Vagina (tissue), 2 donors: ENCODE measurements around the gene ZNF586. TPM values are rescaled to one million over a fixed set of nuclear protein-coding genes. Genes with fewer than 3 reads are reported as not detected.

Source experiments
- DNase-seq, 2 donors: peaks; one replicate each; pipeline ENCODE4 v3.0.0-alpha.2; 2017; ENCODE audit errors: extremely low spot score in 2 of 2
- H3K27ac ChIP-seq: fragments of 200-600 bp; sonication (generic); one replicate; pipeline ENCODE4 v1.5.1; 2019
- H3K27me3 ChIP-seq: fragments of 200-600 bp; sonication (generic); one replicate; pipeline ENCODE4 v1.5.1; 2019
- H3K36me3 ChIP-seq, 2 donors: fragments of 200-600 bp; sonication (generic); one replicate each; pipeline ENCODE4 v1.5.1; 2017 to 2019
- H3K4me1 ChIP-seq: fragments of 200-600 bp; sonication (generic); one replicate; pipeline ENCODE4 v1.5.1; 2019
- H3K4me3 ChIP-seq, 2 donors: fragments of 200-600 bp; sonication (generic); 1 replicate in 1 of 2; 2 replicates in 1 of 2; pipeline ENCODE4 v1.5.1; 2016 to 2019
- H3K9me3 ChIP-seq: fragments of 200-600 bp; sonication (generic); one replicate; pipeline ENCODE4 v1.5.1; 2019
- POLR2A ChIP-seq, 2 donors: fragments of 450-650 bp; IDR thresholded peaks; one replicate each; pipeline ENCODE4 v1.6.1; 2017; ENCODE audit warnings: antibody characterized with exemption in 2 of 2, mild to moderate bottlenecking in 2 of 2, moderate library complexity in 2 of 2
- POLR2AphosphoS5 ChIP-seq, 2 donors: sonication (generic); formaldehyde crosslinking; IDR thresholded peaks; one replicate each; pipeline ENCODE4 v1.9.0; 2017; ENCODE audit warnings: antibody characterized with exemption in 2 of 2, mild to moderate bottlenecking in 2 of 2, low read depth in 1 of 2; ENCODE audit not compliant: insufficient read depth in 1 of 2
- intact Hi-C: fragments of 100-400 bp; cut with DNase I; formaldehyde crosslinking; loops from one replicate; pipeline ENCODE4 v1.15.1; 2023
- total RNA-seq: library from RNA; depleted of rRNA; stranded (reverse); fragments of >200 nt; gene quantifications from one replicate; pipeline ENCODE4 v1.2.3, GENCODE V29; 2016
- TF ChIP-seq, protein P1 (sequence below), 3 experiments: fragments of 450-650 bp in 2 of 3; fragments of 200-600 bp in 1 of 3; sonication (generic) in 1 of 3; IDR thresholded peaks; one replicate each; pipeline ENCODE4 v1.5.1; 2017 to 2019; ENCODE audit warnings: antibody characterized with exemption in 3 of 3, mild to moderate bottlenecking in 2 of 3, moderate library complexity in 2 of 3

Gene ZNF586
- total RNA-seq, 1 donor from 2014 or later: 24.3 TPM

DNA sequence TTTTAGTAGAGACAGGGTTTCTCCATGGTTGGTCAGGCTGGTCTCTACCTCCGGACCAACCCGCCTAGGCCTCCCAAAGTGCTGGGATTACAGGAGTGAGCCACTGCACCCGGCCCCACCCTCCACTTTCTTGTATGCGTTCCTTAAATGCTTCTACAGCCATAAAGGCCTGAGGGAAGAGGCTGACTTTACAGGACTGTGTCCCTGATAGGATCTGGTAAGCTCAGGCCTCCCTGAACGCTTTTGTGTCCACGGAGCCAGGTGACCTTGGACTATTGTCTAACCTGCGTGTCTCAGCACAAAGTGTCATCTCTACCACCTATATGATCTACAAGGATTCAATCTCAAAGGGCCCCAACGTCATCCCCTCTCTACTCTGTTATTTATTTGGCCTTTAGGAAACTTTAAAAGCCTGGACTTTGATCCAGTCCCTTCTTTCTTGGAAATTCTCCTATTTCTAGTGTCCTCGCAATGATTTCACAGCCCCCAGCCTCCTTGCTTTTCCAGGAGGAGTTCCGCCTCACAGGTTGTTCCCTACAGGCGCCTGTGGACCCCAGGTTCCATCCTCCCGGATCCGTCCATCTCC, 44.5 kb downstream of the ZNF586 start:
- intact Hi-C loops: no loop called here
- Histone ChIP-seq H3K4me1 (peaks cover 36% of the 10 kb centered on the region), H3K9me3 (no peaks in the 10 kb centered on the region), H3K36me3 (peaks cover 0 to 3% of the 10 kb centered on the region in 2 donors), H3K4me3 (peak overlapping the region; percentile 77 to 84), H3K27ac (peak overlapping the region; percentile 75), H3K27me3 (no peaks in the 10 kb centered on the region)
- TF ChIP-seq, protein P1, sequence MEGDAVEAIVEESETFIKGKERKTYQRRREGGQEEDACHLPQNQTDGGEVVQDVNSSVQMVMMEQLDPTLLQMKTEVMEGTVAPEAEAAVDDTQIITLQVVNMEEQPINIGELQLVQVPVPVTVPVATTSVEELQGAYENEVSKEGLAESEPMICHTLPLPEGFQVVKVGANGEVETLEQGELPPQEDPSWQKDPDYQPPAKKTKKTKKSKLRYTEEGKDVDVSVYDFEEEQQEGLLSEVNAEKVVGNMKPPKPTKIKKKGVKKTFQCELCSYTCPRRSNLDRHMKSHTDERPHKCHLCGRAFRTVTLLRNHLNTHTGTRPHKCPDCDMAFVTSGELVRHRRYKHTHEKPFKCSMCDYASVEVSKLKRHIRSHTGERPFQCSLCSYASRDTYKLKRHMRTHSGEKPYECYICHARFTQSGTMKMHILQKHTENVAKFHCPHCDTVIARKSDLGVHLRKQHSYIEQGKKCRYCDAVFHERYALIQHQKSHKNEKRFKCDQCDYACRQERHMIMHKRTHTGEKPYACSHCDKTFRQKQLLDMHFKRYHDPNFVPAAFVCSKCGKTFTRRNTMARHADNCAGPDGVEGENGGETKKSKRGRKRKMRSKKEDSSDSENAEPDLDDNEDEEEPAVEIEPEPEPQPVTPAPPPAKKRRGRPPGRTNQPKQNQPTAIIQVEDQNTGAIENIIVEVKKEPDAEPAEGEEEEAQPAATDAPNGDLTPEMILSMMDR (IDR thresholded peaks at IDR 0.05): no peak
- TF ChIP-seq POLR2AphosphoS5 (IDR thresholded peaks at IDR 0.05; ENCODE audit: insufficient read depth in 1 of 2, low read depth in 1 of 2) (no peak), POLR2A (IDR thresholded peaks at IDR 0.05) (no peak)
- DNase-seq: no peak

DNA sequence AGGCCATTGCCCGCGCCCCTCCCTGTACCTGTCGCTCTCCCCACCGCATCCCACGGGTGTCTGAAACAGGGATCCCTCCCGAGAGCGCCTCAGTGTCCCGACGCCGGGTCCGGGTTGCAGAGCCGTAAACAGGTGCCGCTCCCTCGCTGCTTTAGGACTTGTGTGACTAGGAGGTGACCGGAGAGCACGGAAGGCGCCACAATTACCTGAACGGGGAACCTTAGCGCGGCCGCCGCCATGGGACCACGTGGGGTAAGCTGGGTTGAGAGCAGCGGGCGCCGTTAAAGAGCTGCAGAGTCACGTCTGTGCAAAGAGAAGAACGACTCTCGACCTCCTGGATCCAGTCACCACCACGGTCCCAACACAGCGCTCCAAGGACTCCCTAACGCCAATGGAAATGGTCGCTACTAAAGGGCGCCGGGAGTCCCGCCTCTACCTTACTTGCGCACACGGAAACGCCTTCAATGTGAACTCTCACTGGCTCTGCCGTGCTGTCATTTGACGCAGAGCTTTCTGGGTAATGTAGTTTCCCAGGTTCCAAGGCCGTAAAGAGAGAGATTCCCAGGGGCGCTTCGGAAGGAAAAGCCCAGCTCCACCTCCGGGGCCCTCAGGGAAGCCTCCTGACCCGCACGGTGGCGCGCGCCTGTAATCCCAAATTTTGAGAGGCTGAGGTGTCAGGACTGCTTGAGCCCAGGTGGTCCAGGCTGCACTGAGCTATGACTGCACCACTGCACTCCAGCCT, 45.2 kb downstream of the ZNF586 start, which contains the start of gene ZNF552:
Gene ZNF552, minus strand, starts transcription at position 409 of the 742 bp plus-strand sequence. Its CDS starts 170 bp downstream, at position 239.
- H3K36me3 ChIP-seq: no peaks in the 10 kb centered on the region
- peaks cover 36% of the 10 kb centered on the region for H3K4me1 ChIP-seq
- H3K4me3 ChIP-seq: peak within 1 kb of the TSS; percentile 77 to 84
- H3K27me3 ChIP-seq: no peaks in the 10 kb centered on the region
- DNase-seq: peak in 1 of 2 donors; percentile 89
- no peaks in the 10 kb centered on the region for H3K9me3 ChIP-seq
- peak within 1 kb of the TSS; percentile 75 for H3K27ac ChIP-seq
- TF ChIP-seq POLR2AphosphoS5 (IDR thresholded peaks at IDR 0.05; ENCODE audit: insufficient read depth in 1 of 2, low read depth in 1 of 2) (peak; percentile 81 to 96), POLR2A (IDR thresholded peaks at IDR 0.05) (peak in 1 of 2 donors; percentile 22)
- TF ChIP-seq, protein P1 (IDR thresholded peaks at IDR 0.05): no peak
- intact Hi-C loops: no loop called here

DNA sequence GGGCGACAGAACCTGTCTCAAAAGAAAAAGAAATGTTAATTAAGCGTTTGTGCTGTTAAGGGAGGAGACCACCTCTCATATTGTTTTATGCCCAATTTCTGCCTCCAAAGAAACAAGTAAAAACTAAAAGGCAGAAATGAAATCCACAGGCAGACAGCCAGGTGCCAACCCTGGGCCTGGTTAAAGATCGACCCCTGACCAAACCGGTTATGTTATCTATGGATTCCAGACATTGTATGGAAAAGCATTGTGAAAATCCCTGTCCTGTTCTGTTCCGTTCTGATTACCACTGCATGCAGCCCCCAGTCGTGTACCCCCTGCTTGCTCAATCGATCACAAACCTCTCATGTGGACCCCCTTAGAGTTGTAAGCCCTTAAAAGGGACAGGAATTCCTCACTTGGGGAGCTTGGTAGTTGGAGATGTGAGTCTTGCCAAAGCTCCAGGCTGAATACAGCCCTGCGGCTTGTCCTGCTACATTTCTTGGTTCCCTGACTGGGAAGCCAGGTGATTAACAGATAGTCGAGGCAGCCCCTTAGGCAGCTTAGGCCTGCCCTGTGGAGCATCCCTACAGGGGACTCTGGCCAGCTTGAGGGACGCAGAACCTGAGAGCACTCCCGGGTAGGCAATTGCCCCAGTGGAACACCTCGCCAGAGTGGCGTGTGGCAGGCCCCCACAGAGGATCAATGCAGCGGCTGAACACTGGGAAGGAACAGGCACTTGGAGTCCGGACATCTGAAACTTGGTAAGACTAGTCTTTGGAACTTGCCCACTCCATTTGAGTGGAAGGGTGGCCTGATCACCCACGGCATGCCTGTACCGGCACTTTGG, 46.0 kb downstream of the ZNF586 start:
- peak overlapping the region; percentile 77 to 84 for H3K4me3 ChIP-seq
- no peaks in the 10 kb centered on the region for H3K9me3 ChIP-seq
- no peaks in the 10 kb centered on the region for H3K27me3 ChIP-seq
- TF ChIP-seq, protein P1 (IDR thresholded peaks at IDR 0.05): no peak
- TF ChIP-seq POLR2A (IDR thresholded peaks at IDR 0.05): no peak
- no peak for TF ChIP-seq POLR2AphosphoS5 (IDR thresholded peaks at IDR 0.05; ENCODE audit: insufficient read depth in 1 of 2, low read depth in 1 of 2)
- intact Hi-C loops: no loop called here
- H3K27ac ChIP-seq: peak overlapping the region; percentile 75
- no peaks in the 10 kb centered on the region for H3K36me3 ChIP-seq
- peaks cover 39% of the 10 kb centered on the region for H3K4me1 ChIP-seq
- DNase-seq: no peak

DNA sequence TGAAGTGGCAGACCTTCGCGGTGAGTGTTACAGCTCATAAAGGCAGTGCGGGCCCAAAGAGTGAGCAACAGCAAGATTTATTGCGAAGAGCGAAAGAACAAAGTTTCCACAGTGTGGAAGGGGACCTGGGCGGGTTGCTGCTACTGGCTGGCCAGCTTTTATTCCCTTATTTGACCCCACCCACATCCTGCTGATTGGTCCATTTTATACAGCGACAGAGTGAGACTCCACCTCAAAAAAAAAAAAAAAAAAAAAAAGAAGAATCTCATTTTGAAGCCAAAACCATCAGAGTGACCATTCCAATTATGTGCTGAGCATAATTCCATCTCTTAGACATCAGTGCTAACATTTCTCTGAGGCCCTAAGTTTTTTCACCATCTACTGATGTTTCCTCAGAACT, 47.2 kb downstream of the ZNF586 start:
- no peak overlapping the region for H3K27ac ChIP-seq
- no peak for TF ChIP-seq POLR2A (IDR thresholded peaks at IDR 0.05)
- TF ChIP-seq, protein P1 (IDR thresholded peaks at IDR 0.05): no peak
- no peak for TF ChIP-seq POLR2AphosphoS5 (IDR thresholded peaks at IDR 0.05; ENCODE audit: insufficient read depth in 1 of 2, low read depth in 1 of 2)
- intact Hi-C loops: no loop called here

More for the DNA sequence above, 47.2 kb downstream of the ZNF586 start:
- Histone ChIP-seq H3K4me1 (peaks cover 44% of the 10 kb centered on the region), H3K9me3 (no peaks in the 10 kb centered on the region), H3K4me3 (no peak overlapping the region), H3K27me3 (no peaks in the 10 kb centered on the region), H3K36me3 (no peaks in the 10 kb centered on the region)
- no peak for DNase-seq
